ENCODE measurements around the gene RASAL2. TPM values are rescaled to one million over a fixed set of nuclear protein-coding genes. Genes with fewer than 3 reads are reported as not detected.
"Not testable (repeated sequence)": the region's sequence is repeated elsewhere in the genome, so short reads cannot be mapped to it uniquely, and the experiment has no call there.

Gene RASAL2
- total RNA-seq, 2 experiments from 2014 or later: not detected

GRCh38 chr1:178502856-178503255, 409.0 kb downstream of the RASAL2 start:
- intact Hi-C loops (cut with micrococcal nuclease): no loop called here
- ChIA-PET POLR2A (no interaction called here), CTCF (interaction anchor here (0.8 to 6.7 kb wide), 3 partner anchors 8 to 191 kb away, joined by 3 to 48 read pairs (median 3); no protein-coding TSS in a partner anchor)
- peaks cover 6% of the 10 kb centered on the region for H3K27me3 Mint-ChIP-seq
- H3K27ac Mint-ChIP-seq: no peak overlapping the region
- no peak overlapping the region for H3K4me3 Mint-ChIP-seq
- no peaks in the 10 kb centered on the region for H3K9me3 Mint-ChIP-seq
- no peaks in the 10 kb centered on the region for H3K36me3 Mint-ChIP-seq
- DNase-seq: no peak
- no peaks in the 10 kb centered on the region for H3K4me1 Mint-ChIP-seq (ENCODE audit: low read depth)

DNA sequence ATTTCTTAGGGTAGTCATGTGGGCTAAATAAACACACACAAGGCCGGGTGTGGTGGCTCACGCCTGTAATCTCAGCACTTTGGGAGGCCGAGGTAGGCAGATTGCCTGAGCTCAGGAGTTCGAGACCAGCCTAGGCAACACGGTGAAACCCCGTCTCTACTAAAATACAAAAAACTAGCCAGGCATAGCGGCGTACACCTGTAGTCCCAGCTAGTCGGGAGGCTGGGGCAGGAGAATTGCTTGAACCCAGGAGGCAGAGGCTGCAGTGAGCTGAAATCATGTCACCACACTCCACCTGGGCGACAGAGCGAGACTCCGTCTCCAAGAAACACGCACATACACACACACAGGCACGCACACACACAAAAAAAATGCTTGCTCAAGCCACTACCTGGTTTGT, 409.4 kb downstream of the RASAL2 start:
- H3K27me3 Mint-ChIP-seq; H3K4me3 Mint-ChIP-seq; intact Hi-C loops (cut with micrococcal nuclease); DNase-seq; H3K4me1 Mint-ChIP-seq (ENCODE audit: low read depth); POLR2A ChIA-PET; H3K36me3 Mint-ChIP-seq; H3K9me3 Mint-ChIP-seq; H3K27ac Mint-ChIP-seq: not testable (repeated sequence)
- CTCF ChIA-PET: interaction anchor here (0.9 to 6.7 kb wide), 2 partner anchors 8 to 192 kb away, joined by 3 to 48 read pairs; no protein-coding TSS in a partner anchor

- H3K9me3 Mint-ChIP-seq: no peaks in the 10 kb centered on the region
- intact Hi-C loops (cut with micrococcal nuclease): no loop called here
- H3K36me3 Mint-ChIP-seq: no peaks in the 10 kb centered on the region
- H3K27ac Mint-ChIP-seq: no peak overlapping the region
- H3K27me3 Mint-ChIP-seq: peaks cover 6% of the 10 kb centered on the region
- ChIA-PET POLR2A (no interaction called here), CTCF (interaction anchor here (0.9 to 6.7 kb wide), 2 partner anchors 9 to 192 kb away, joined by 3 to 48 read pairs; no protein-coding TSS in a partner anchor)
- H3K4me3 Mint-ChIP-seq: no peak overlapping the region
- no peaks in the 10 kb centered on the region for H3K4me1 Mint-ChIP-seq (ENCODE audit: low read depth)
- DNase-seq: no peak
Observed at GRCh38 chr1:178503849-178504248, 409.9 kb downstream of the RASAL2 start.

GRCh38 chr1:178504286-178504685, 410.4 kb downstream of the RASAL2 start:
- CTCF ChIA-PET: interaction anchor here (6.7 kb wide), 1 partner anchor 193 kb away, joined by 48 read pairs; no protein-coding TSS in a partner anchor
- H3K9me3 Mint-ChIP-seq: no peaks in the 10 kb centered on the region
- POLR2A ChIA-PET: no interaction called here
- H3K4me1 Mint-ChIP-seq (ENCODE audit: low read depth): no peaks in the 10 kb centered on the region
- intact Hi-C loops (cut with micrococcal nuclease): no loop called here
- H3K27ac Mint-ChIP-seq: no peak overlapping the region
- peaks cover 6% of the 10 kb centered on the region for H3K27me3 Mint-ChIP-seq
- DNase-seq: no peak
- H3K4me3 Mint-ChIP-seq: no peak overlapping the region
- no peaks in the 10 kb centered on the region for H3K36me3 Mint-ChIP-seq

- no peak for DNase-seq
- ChIA-PET POLR2A (no interaction called here), CTCF (interaction anchor here (1.7 to 6.7 kb wide), 2 partner anchors 26 to 195 kb away, joined by 3 to 48 read pairs; no protein-coding TSS in a partner anchor)
- Mint-ChIP-seq H3K4me1 (ENCODE audit: low read depth) (no peaks in the 10 kb centered on the region), H3K27ac (no peak overlapping the region), H3K4me3 (no peak overlapping the region), H3K27me3 (peaks cover 6% of the 10 kb centered on the region), H3K36me3 (no peaks in the 10 kb centered on the region), H3K9me3 (no peaks in the 10 kb centered on the region)
- intact Hi-C loops (cut with micrococcal nuclease): no loop called here
Observed at GRCh38 chr1:178506177-178506576, 412.3 kb downstream of the RASAL2 start.

- Mint-ChIP-seq H3K4me1 (ENCODE audit: low read depth) (no peaks in the 10 kb centered on the region), H3K9me3 (no peaks in the 10 kb centered on the region), H3K27me3 (peaks cover 3% of the 10 kb centered on the region), H3K27ac (no peak overlapping the region), H3K4me3 (no peak overlapping the region), H3K36me3 (no peaks in the 10 kb centered on the region)
- ChIA-PET POLR2A (no interaction called here), CTCF (no interaction called here)
- no peak for DNase-seq
- intact Hi-C loops (cut with micrococcal nuclease): no loop called here
Observed at GRCh38 chr1:178506669-178507068, 412.8 kb downstream of the RASAL2 start.

DNA sequence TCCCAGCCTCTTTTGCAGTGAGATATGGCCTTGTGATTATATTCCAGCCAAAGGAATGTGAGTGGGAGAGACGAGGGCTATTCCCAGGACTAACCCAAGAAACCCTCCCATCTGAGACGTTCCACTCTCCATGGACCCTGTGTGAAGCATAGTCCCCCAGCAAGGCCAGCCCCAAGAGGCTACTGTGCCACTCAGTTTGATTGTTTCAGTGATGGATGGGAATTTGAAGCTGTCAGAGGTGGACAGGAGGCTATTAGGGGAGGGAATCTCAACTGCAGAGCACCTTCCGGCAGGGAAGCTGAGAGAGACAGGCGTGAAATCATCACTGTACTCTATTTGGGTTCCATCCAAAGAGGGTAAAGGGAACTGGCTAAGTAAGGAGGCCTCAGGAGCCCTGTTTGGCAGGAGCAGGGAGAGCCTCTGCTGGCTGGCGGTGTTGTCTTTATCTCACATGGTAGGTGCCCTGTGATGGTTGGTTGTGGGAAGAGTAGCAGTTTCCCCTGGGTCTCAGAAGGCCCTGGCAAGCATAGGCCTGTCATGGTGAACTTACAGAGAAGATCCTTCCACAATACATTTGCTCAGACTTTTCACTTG, 415.6 kb downstream of the RASAL2 start:
- no peak for DNase-seq
- CTCF ChIA-PET: no interaction called here
- no peaks in the 10 kb centered on the region for H3K27me3 Mint-ChIP-seq
- POLR2A ChIA-PET: no interaction called here
- no peaks in the 10 kb centered on the region for H3K9me3 Mint-ChIP-seq
- intact Hi-C loops (cut with micrococcal nuclease): no loop called here
- no peak overlapping the region for H3K4me3 Mint-ChIP-seq
- H3K36me3 Mint-ChIP-seq: no peaks in the 10 kb centered on the region
- H3K4me1 Mint-ChIP-seq (ENCODE audit: low read depth): no peaks in the 10 kb centered on the region
- no peak overlapping the region for H3K27ac Mint-ChIP-seq

DNA sequence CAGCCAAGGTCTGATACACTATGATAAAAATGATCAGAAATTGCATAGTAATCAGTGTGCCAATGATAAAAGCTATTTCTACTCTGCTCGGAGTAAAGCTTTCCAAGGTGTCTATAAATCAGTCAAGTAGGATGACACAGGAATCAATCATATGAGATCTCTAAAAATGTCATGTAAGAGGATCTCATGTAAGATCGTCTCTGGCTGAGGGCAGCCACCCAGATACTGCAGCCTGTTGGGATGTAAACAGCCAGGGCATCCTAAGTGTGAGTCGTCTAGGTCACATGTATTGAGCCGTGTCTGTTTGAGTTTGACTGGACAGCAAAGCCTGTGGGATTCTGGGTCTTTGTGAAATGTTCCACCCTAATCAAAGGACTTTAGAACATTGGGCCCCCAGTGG, 416.3 kb downstream of the RASAL2 start:
- CTCF ChIA-PET: no interaction called here
- H3K4me1 Mint-ChIP-seq (ENCODE audit: low read depth): no peaks in the 10 kb centered on the region
- POLR2A ChIA-PET: no interaction called here
- no peaks in the 10 kb centered on the region for H3K36me3 Mint-ChIP-seq
- intact Hi-C loops (cut with micrococcal nuclease): no loop called here
- DNase-seq: no peak
- H3K4me3 Mint-ChIP-seq: no peak overlapping the region
- H3K27ac Mint-ChIP-seq: no peak overlapping the region
- no peaks in the 10 kb centered on the region for H3K9me3 Mint-ChIP-seq
- H3K27me3 Mint-ChIP-seq: no peaks in the 10 kb centered on the region

DNA sequence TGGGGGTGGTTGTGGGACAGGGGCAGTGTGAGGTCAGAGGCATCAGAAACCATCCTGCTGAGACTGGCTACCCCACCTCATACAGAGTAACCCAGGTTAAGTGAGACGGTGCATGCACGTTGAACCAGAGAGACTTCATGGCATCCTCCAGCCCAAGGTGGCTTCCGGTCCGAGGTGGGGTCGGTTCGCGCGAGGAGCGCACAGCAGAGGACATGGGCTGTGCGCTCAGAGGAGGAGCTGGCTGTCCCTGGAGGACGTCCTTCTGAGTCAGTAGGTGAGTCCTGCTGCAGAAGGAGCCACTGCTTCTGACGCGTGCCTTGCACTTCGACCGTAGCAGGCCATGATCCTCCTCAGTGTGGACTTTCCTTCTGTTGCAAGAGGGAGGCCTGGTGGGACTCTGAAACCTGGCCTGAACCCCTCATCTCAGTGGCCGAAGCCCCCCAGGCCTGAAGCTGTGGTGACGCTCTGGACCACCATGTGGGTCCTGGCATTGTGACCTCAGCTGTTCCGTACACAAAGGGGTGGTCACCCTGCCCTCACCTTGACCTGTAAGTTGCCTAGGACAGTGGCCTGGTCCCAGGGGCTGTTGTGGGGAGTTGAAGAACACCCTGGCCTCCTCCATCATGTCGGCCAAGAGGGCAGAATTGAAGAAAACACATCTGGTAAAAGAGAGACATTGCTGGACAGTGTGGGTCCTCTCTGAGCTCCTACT, 418.8 kb downstream of the RASAL2 start, which contains the start of gene TEX35:
TEX35 (plus strand) TSS at position 544 of the 712 bp plus-strand sequence; CDS start at position 624, 80 bp downstream.
- Mint-ChIP-seq H3K27me3 (no peaks in the 10 kb centered on the region), H3K27ac (no peak within 1 kb of the TSS), H3K4me3 (no peak within 1 kb of the TSS), H3K36me3 (no peaks in the 10 kb centered on the region), H3K9me3 (no peaks in the 10 kb centered on the region), H3K4me1 (ENCODE audit: low read depth) (no peaks in the 10 kb centered on the region)
- intact Hi-C loops (cut with micrococcal nuclease): no loop called here
- CTCF ChIA-PET: interaction anchor here (2.2 kb wide), 1 partner anchor 202 kb away, joined by 7 read pairs; no protein-coding TSS in a partner anchor
- POLR2A ChIA-PET: no interaction called here
- DNase-seq: no peak

DNA sequence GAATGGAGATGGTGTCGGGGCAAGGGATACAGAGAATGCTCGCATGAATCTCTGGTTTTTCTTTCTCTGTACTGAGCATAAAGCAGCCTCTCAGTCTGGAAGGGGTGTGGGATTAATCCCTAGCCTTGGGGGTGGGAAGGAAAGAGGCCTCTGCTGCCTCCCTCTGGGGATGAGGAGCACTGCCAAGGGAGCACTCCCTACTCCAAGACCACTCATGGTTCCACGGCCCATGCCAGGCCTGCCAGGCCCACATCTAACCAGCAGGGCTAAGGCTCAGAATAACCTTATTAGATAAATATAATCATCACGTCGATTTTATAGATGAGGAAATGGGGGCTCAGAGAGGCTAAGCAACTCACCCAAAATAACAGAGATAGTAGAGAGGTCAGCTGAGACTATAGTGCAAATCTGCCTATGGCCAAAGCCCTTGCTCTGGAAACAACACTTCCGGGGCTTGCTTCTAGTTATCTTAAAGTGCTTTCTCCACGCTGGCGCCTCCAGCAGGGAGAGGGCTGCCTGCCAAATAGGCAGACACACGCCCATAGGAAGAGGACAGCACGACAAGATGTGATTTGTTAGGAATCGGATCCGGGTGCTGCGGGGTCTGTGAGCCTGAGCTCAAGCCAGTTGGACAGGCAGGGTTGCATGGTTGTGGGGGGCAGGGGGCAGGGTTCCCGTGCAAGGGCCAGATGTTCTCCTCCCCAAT, 419.5 kb downstream of the RASAL2 start:
- no peaks in the 10 kb centered on the region for H3K9me3 Mint-ChIP-seq
- H3K36me3 Mint-ChIP-seq: no peaks in the 10 kb centered on the region
- H3K27me3 Mint-ChIP-seq: no peaks in the 10 kb centered on the region
- intact Hi-C loops (cut with micrococcal nuclease): no loop called here
- no peak for DNase-seq
- H3K4me3 Mint-ChIP-seq: no peak overlapping the region
- H3K27ac Mint-ChIP-seq: no peak overlapping the region
- ChIA-PET POLR2A (no interaction called here), CTCF (interaction anchor here (2.2 kb wide), 1 partner anchor 203 kb away, joined by 7 read pairs; no protein-coding TSS in a partner anchor)
- no peaks in the 10 kb centered on the region for H3K4me1 Mint-ChIP-seq (ENCODE audit: low read depth)

DNA sequence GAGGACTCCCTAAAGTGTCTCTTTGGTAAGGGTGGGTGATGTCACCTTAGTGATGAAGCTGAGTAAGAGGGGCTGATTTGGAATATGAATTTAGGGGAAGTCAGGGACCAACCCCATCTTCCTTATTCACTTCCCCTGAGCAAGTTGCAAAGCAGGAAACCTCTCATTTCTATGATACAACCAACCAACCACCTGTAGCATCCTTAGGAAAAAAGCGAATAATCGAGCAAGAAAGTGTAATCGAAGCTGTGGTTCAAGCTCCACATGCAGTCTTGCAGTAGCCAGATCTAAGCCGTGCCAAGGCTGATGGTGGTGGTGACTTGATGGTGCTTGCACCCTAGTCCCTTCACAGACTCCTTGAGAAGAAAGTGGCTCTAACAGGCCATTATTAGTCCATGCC, 422.2 kb downstream of the RASAL2 start:
- intact Hi-C loops (cut with micrococcal nuclease): no loop called here
- H3K9me3 Mint-ChIP-seq: no peaks in the 10 kb centered on the region
- CTCF ChIA-PET: interaction anchor here (2.7 kb wide), 1 partner anchor 16 kb away, joined by 9 read pairs; no protein-coding TSS in a partner anchor
- DNase-seq: no peak
- POLR2A ChIA-PET: no interaction called here
- H3K4me3 Mint-ChIP-seq: no peak overlapping the region
- H3K36me3 Mint-ChIP-seq: no peaks in the 10 kb centered on the region
- H3K4me1 Mint-ChIP-seq (ENCODE audit: low read depth): no peaks in the 10 kb centered on the region
- H3K27ac Mint-ChIP-seq: no peak overlapping the region
- H3K27me3 Mint-ChIP-seq: no peaks in the 10 kb centered on the region

- Mint-ChIP-seq H3K9me3 (no peaks in the 10 kb centered on the region), H3K4me3 (no peak overlapping the region), H3K27me3 (no peaks in the 10 kb centered on the region), H3K4me1 (ENCODE audit: low read depth) (no peaks in the 10 kb centered on the region), H3K27ac (no peak overlapping the region), H3K36me3 (no peaks in the 10 kb centered on the region)
- ChIA-PET CTCF (interaction anchor here (1.1 kb wide), 1 partner anchor 13 kb away, joined by 3 read pairs; no protein-coding TSS in a partner anchor), POLR2A (no interaction called here)
- intact Hi-C loops (cut with micrococcal nuclease): no loop called here
- no peak for DNase-seq
Observed at GRCh38 chr1:178518894-178519293, 425.0 kb downstream of the RASAL2 start.

All from activated CD4-positive, alpha-beta memory T cell treated with anti-CD3 and anti-CD28 coated beads for 36 hours (primary cell).